Neural cell (in vitro differentiated cells): ENCODE measurements around the gene MYO5C. TPM values are rescaled to one million over a fixed set of nuclear protein-coding genes. Genes with fewer than 3 reads are reported as not detected.
"Not testable (repeated sequence)": the region's sequence is repeated elsewhere in the genome, so short reads cannot be mapped to it uniquely, and the experiment has no call there.

Experiments
- H2AFZ ChIP-seq: fragments of 200-600, 300-800 bp; sonication (generic), shearing (Covaris generic); 2 replicates; pipeline ENCODE4 v1.6.0; 2014; ENCODE audit warnings: low read depth, mild to moderate bottlenecking, antibody characterized with exemption, low read length, moderate library complexity
- H3F3A ChIP-seq: fragments of 200-600 bp; shearing (Covaris generic); 2 replicates; pipeline ENCODE4 v1.6.1; 2016; ENCODE audit warnings: mild to moderate bottlenecking, moderate library complexity, mixed read lengths, antibody characterized with exemption, low read length; ENCODE audit not compliant: insufficient read depth, poor library complexity, severe bottlenecking
- H3K27ac ChIP-seq: fragments of 200-600, 300-800 bp; sonication (generic), shearing (Covaris generic); 2 replicates; pipeline ENCODE4 v1.5.1; 2014; ENCODE audit warnings: mild to moderate bottlenecking, low read length, moderate library complexity
- H3K27me3 ChIP-seq: fragments of 300-800, 200-600 bp; sonication (generic), shearing (Covaris generic); 2 replicates; pipeline ENCODE4 v1.6.0; 2014; ENCODE audit warnings: mild to moderate bottlenecking, low read depth, low read length, moderate library complexity; ENCODE audit not compliant: insufficient read depth
- H3K36me3 ChIP-seq: fragments of 300-800, 200-600 bp; sonication (generic), shearing (Covaris generic); 2 replicates; pipeline ENCODE4 v1.5.1; 2014; ENCODE audit warnings: mild to moderate bottlenecking, antibody characterized with exemption, low read length, moderate library complexity; ENCODE audit not compliant: insufficient read depth
- H3K4me2 ChIP-seq: fragments of 300-800, 200-600 bp; sonication (generic), shearing (Covaris generic); 2 replicates; pipeline ENCODE4 v1.6.0; 2014; ENCODE audit warnings: mild to moderate bottlenecking, low read length
- H3K4me3 ChIP-seq: fragments of 300-800, 200-600 bp; sonication (generic), shearing (Covaris generic); 2 replicates; pipeline ENCODE4 v1.5.1; 2014; ENCODE audit warnings: mild to moderate bottlenecking, low read length, moderate library complexity
- H3K79me2 ChIP-seq: fragments of 200-600 bp; shearing (Covaris generic); replicated peaks from 2 replicates; pipeline ENCODE4 v1.6.0; 2014; ENCODE audit warnings: mild to moderate bottlenecking, low read length, moderate library complexity; ENCODE audit not compliant: insufficient read depth
- H3K9ac ChIP-seq: fragments of 300-800, 200-600 bp; sonication (generic), shearing (Covaris generic); 2 replicates; pipeline ENCODE4 v1.6.1; 2016; ENCODE audit warnings: mild to moderate bottlenecking, low read length, mixed read lengths
- H3K9me2 ChIP-seq: fragments of 200-600 bp; shearing (Covaris generic); 2 replicates; pipeline ENCODE4 v1.6.1; 2016; ENCODE audit warnings: mild to moderate bottlenecking, low read length, mixed read lengths; ENCODE audit not compliant: insufficient read depth
- H3K9me3 ChIP-seq: fragments of 200-600, 300-800 bp; sonication (generic), shearing (Covaris generic); 2 replicates; pipeline ENCODE4 v1.6.1; 2016; ENCODE audit warnings: mild to moderate bottlenecking, mixed run types, low read length, moderate library complexity, mixed read lengths
- H4K20me1 ChIP-seq: fragments of 200-600 bp; shearing (Covaris generic); 2 replicates; pipeline ENCODE4 v1.6.1; 2016; ENCODE audit warnings: mild to moderate bottlenecking, mixed run types; ENCODE audit not compliant: insufficient read depth
- CTCF ChIP-seq: fragments of 450-650 bp; IDR thresholded peaks from 2 replicates; pipeline ENCODE4 v1.5.1; 2014; ENCODE audit warnings: antibody characterized with exemption, mild to moderate bottlenecking, moderate library complexity; ENCODE audit not compliant: poor library complexity, severe bottlenecking
- EP300 ChIP-seq: fragments of 450-650 bp; conservative IDR thresholded peaks from 2 replicates; pipeline ENCODE4 v1.6.1; 2014; ENCODE audit warnings: antibody characterized with exemption, mild to moderate bottlenecking, moderate library complexity; ENCODE audit not compliant: poor library complexity, severe bottlenecking
- EZH2 ChIP-seq: fragments of 200-600, 300-800 bp; shearing (Covaris generic), sonication (generic); IDR thresholded peaks from 2 replicates; pipeline ENCODE4 v1.6.1; 2014; ENCODE audit warnings: antibody characterized with exemption, low read length, borderline replicate concordance, mild to moderate bottlenecking; ENCODE audit not compliant: insufficient read depth, poor library complexity, severe bottlenecking
- MXI1 ChIP-seq: fragments of 450-650 bp; conservative IDR thresholded peaks from 2 replicates; pipeline ENCODE4 v1.6.1; 2014; ENCODE audit warnings: antibody characterized with exemption, mild to moderate bottlenecking; ENCODE audit not compliant: poor library complexity, severe bottlenecking
- POLR2AphosphoS5 ChIP-seq: IDR thresholded peaks from 2 replicates; pipeline ENCODE4 v1.6.1; 2012
- RAD21 ChIP-seq: fragments of 450-650 bp; conservative IDR thresholded peaks from 2 replicates; pipeline ENCODE4 v1.6.1; 2014; ENCODE audit warnings: antibody characterized with exemption, mild to moderate bottlenecking, moderate library complexity
- REST ChIP-seq: IDR thresholded peaks from 2 replicates; pipeline ENCODE4 v1.6.1; 2012; ENCODE audit warnings: borderline replicate concordance
- SMC3 ChIP-seq: fragments of 450-650 bp; conservative IDR thresholded peaks from 2 replicates; pipeline ENCODE4 v1.6.1; 2014; ENCODE audit warnings: antibody characterized with exemption, mild to moderate bottlenecking, moderate library complexity; ENCODE audit not compliant: poor library complexity
- TAF1 ChIP-seq: IDR thresholded peaks from 2 replicates; pipeline ENCODE4 v1.6.1; 2012; ENCODE audit warnings: low read depth
- polyA plus RNA-seq: library from polyadenylated mRNA; depleted of rRNA; stranded (reverse); fragments of >200 nt; gene quantifications from 2 replicates; pipeline ENCODE4 v1.2.3, GENCODE V29; 2014

The MYO5C gene
- polyA plus RNA-seq, 1 donor from 2014 or later: 0.77 TPM

- Histone ChIP-seq H3K4me3 (no peak overlapping the region), H2AFZ (no peak overlapping the region), H3K9me3 (no peaks in the 10 kb centered on the region), H3K27me3 (no peaks in the 10 kb centered on the region), H3K36me3 (no peaks in the 10 kb centered on the region), H3K9ac (no peak overlapping the region), H3K27ac (no peak overlapping the region), H3K9me2 (no peaks in the 10 kb centered on the region), H3F3A (no peaks in the 10 kb centered on the region), H3K79me2 (no peaks in the 10 kb centered on the region), H4K20me1 (no peaks in the 10 kb centered on the region), H3K4me2 (no peak overlapping the region)
- TF ChIP-seq POLR2AphosphoS5: no peak
- TF ChIP-seq EP300: no peak
- TF ChIP-seq EZH2: no peak
- no peak for TF ChIP-seq SMC3
- TF ChIP-seq TAF1: no peak
- no peak for TF ChIP-seq CTCF
- TF ChIP-seq REST: no peak
- no peak for TF ChIP-seq RAD21
- TF ChIP-seq MXI1: no peak
These were observed 54.1 kb downstream of the MYO5C start for GRCh38 chr15:52241489-52241888.

GRCh38 chr15:52240166-52240565 is 55.4 kb downstream of the MYO5C start:
- Histone ChIP-seq H3K4me2 (no peak overlapping the region), H2AFZ (no peak overlapping the region), H3K9me2 (no peaks in the 10 kb centered on the region), H3K9ac (no peak overlapping the region), H3K9me3 (no peaks in the 10 kb centered on the region), H3K36me3 (no peaks in the 10 kb centered on the region), H3K27me3 (no peaks in the 10 kb centered on the region), H4K20me1 (no peaks in the 10 kb centered on the region), H3K79me2 (no peaks in the 10 kb centered on the region), H3K27ac (no peak overlapping the region), H3K4me3 (no peak overlapping the region), H3F3A (no peaks in the 10 kb centered on the region)
- TF ChIP-seq CTCF (no peak), TAF1 (no peak), SMC3 (no peak), EP300 (no peak), POLR2AphosphoS5 (no peak), RAD21 (no peak), MXI1 (no peak), EZH2 (no peak), REST (no peak)

GRCh38 chr15:52238989-52239525 is 56.5 kb downstream of the MYO5C start:
- H3K9me2 ChIP-seq, H3F3A ChIP-seq, H2AFZ ChIP-seq, H3K27me3 ChIP-seq, H3K4me3 ChIP-seq, H3K9ac ChIP-seq, H3K36me3 ChIP-seq, H3K27ac ChIP-seq, H3K79me2 ChIP-seq, H3K4me2 ChIP-seq, H4K20me1 ChIP-seq, H3K9me3 ChIP-seq: not testable (repeated sequence)
